Ovary (tissue), 9 donors: ENCODE data around the gene DUS3L. TPM values are rescaled to one million over a fixed set of nuclear protein-coding genes. Genes with fewer than 3 reads are reported as not detected.

Source experiments
- DNase-seq, 5 donors: peaks; one replicate each; pipeline ENCODE4 v3.0.0-alpha.2; 2019 to 2020
- H3K27ac ChIP-seq, 2 donors: fragments of 200-600 bp; one replicate each; pipeline versions ENCODE4 v1.5.1 to v1.8.0; 2019 to 2022
- H3K27me3 ChIP-seq: fragments of 200-600 bp; one replicate; pipeline ENCODE4 v1.8.0; 2022
- H3K36me3 ChIP-seq: fragments of 200-600 bp; sonication (generic); one replicate; pipeline ENCODE4 v1.5.1; 2019
- H3K4me1 ChIP-seq: one replicate; pipeline ENCODE4 v1.8.1; 2013; ENCODE audit warnings: mild to moderate bottlenecking, moderate library complexity; ENCODE audit not compliant: insufficient read depth
- H3K4me3 ChIP-seq: fragments of 200-600 bp; sonication (generic); one replicate; pipeline ENCODE4 v1.5.1; 2017
- H3K9me3 ChIP-seq, 2 donors: fragments of 200-600 bp in 1 of 2; sonication (generic) in 1 of 2; one replicate each; pipeline versions ENCODE4 v1.5.1 to v1.8.1; 2013 to 2019; ENCODE audit warnings: mild to moderate bottlenecking in 1 of 2, moderate library complexity in 1 of 2
- CTCF ChIP-seq, 3 donors: fragments of 450-650 bp in 2 of 3; fragments of 200-600 bp in 1 of 3; IDR thresholded peaks; one replicate each; pipeline versions ENCODE4 v1.5.1 to v1.8.0; 2016 to 2022; ENCODE audit warnings: antibody characterized with exemption in 3 of 3, mild to moderate bottlenecking in 1 of 3
- EP300 ChIP-seq: sonication (generic); formaldehyde crosslinking; IDR thresholded peaks from one replicate; pipeline ENCODE4 v1.6.1; 2017; ENCODE audit warnings: antibody characterized with exemption
- POLR2A ChIP-seq: fragments of 450-650 bp; IDR thresholded peaks from one replicate; pipeline ENCODE4 v1.6.1; 2017; ENCODE audit warnings: antibody characterized with exemption, mild to moderate bottlenecking, moderate library complexity
- WGBS, 3 donors: extraction: QIAGEN DNeasy Blood & Tissue Kit in 1 of 3; methylation state at CpG; one replicate each; pipeline versions ENCODE4 v1.1.5 to v1.1.7; 2013 to 2017; 5-methylcytosine and 5-hydroxymethylcytosine counted together
- intact Hi-C, 4 donors: fragments of 100-400 bp; cut with DNase I; formaldehyde crosslinking; loops; one replicate each; pipeline versions ENCODE4 v1.11.0 to v1.15.1; 2022 to 2023
- polyA plus RNA-seq, 2 donors: library from polyadenylated mRNA; stranded (reverse); fragments of 200-250 nt in 1 of 2; fragments of 350-450 nt in 1 of 2; fragmentation: Illumina TruSeq in 1 of 2; extraction: RNeasy Lipid Tissue Mini Kit (QIAGEN cat#74804) in 1 of 2; gene quantifications; one replicate each; pipeline ENCODE4 v1.2.3, GENCODE V29; 2013 to 2014
- total RNA-seq, 7 donors: library from RNA; depleted of rRNA in 2 of 7; stranded (reverse); fragments of >200 nt in 2 of 7; fragmentation: NEBNext Ultra II Directional in 3 of 7; extraction: Animal tissue kit (Norgen Biotek cat#: 25700) in 3 of 7; gene quantifications; one replicate each; pipeline versions ENCODE4 v1.1.0 to v1.2.4, GENCODE V29; 2016 to 2023
- donor health status: DM: no; HTN: no; CAD: no; lungs with moderate emphysema.
- donor health status: DM: no; HTN: no; CAD: no.
- donor health status: Bipolar disorder and iron deficiency.
- donor health status: DM: yes; HTN: yes; CAD: no.
- donor health status: DM: no; HTN: no; CAD: no.
- donor health status: DM: yes; HTN: yes; CAD: no.

The DUS3L gene
- total and polyA plus RNA-seq, 9 donors = 1.2 to 50.1 (median 39.7) TPM

- Histone ChIP-seq H3K27me3 (no peaks in the 10 kb centered on the region), H3K4me3 (no peak overlapping the region), H3K27ac (no peak overlapping the region), H3K4me1 (no peaks in the 10 kb centered on the region), H3K9me3 (no peaks in the 10 kb centered on the region), H3K36me3 (peaks cover 2% of the 10 kb centered on the region)
- 88 to 93% (median 91%) methylated on average over 18 of the region's 18 CpGs for WGBS, 3 donors
- intact Hi-C loops = no loop called here
- TF ChIP-seq POLR2A = no peak
- no peak for TF ChIP-seq EP300
- no peak for TF ChIP-seq CTCF (IDR thresholded peaks at IDR 0.05)
- no peak for DNase-seq
These were observed 1.3 kb upstream of the DUS3L start for GRCh38 chr19:5792224-5792623.

GRCh38 chr19:5789886-5790558 lies 941 bp downstream of the DUS3L start:
- peaks cover 2% of the 10 kb centered on the region for H3K36me3 ChIP-seq
- intact Hi-C loops = loop anchor here in 1 of 4 donors (10.0 kb wide), 1 partner anchor 235 kb away; no protein-coding TSS in a partner anchor
- WGBS, 3 donors = 68 to 76% (median 72%) methylated on average over 26 of the region's 26 CpGs

GRCh38 chr19:5789351-5789761 lies 1.6 kb downstream of the DUS3L start:
- Histone ChIP-seq H3K36me3 (peaks cover 2% of the 10 kb centered on the region), H3K4me3 (no peak overlapping the region), H3K9me3 (no peaks in the 10 kb centered on the region), H3K27me3 (no peaks in the 10 kb centered on the region), H3K27ac (no peak overlapping the region), H3K4me1 (no peaks in the 10 kb centered on the region)
- intact Hi-C loops = loop anchor here in 1 of 4 donors (10.0 kb wide), 1 partner anchor 235 kb away; no protein-coding TSS in a partner anchor
- peak in 3 of 5 donors; percentile 49 to 53 (median 49) for DNase-seq
- 90 to 94% (median 92%) methylated on average over 35 to 39 of the region's 39 CpGs for WGBS, 3 donors
- TF ChIP-seq CTCF (IDR thresholded peaks at IDR 0.05) (no peak), EP300 (no peak)

More at GRCh38 chr19:5789886-5790558, 941 bp downstream of the DUS3L start:
- no peak for TF ChIP-seq POLR2A
- TF ChIP-seq EP300 = no peak
- TF ChIP-seq CTCF (IDR thresholded peaks at IDR 0.05) = no peak
- Histone ChIP-seq H3K27me3 (no peaks in the 10 kb centered on the region), H3K4me1 (no peaks in the 10 kb centered on the region), H3K9me3 (no peaks in the 10 kb centered on the region), H3K27ac (peak overlapping the region; percentile 87 to 96), H3K4me3 (peak overlapping the region; percentile 91)
- peak in 3 of 5 donors; percentile 52 to 58 (median 54) for DNase-seq

DNA sequence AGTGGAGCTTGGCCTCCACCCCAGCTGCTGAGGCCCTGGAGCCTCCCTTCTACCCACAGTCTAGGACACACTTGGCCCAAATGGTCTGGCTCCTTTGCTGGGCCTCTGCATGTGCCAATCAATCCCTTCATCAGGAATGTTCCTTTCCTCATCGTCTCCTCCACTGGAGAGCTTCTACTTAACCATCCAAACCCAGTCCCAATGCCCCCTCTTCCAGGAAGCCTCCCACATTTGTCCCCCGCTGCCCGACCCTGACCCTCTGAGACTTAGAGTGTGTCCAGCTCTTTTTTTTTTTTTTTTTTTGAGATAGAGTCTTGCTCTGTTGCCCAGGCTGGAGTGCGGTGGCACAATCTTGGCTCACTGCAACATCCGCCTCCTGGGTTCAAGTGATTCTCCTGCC lies 2.5 kb downstream of the DUS3L start:
- Histone ChIP-seq H3K4me1 (no peaks in the 10 kb centered on the region), H3K27me3 (no peaks in the 10 kb centered on the region), H3K27ac (no peak overlapping the region), H3K9me3 (no peaks in the 10 kb centered on the region), H3K4me3 (no peak overlapping the region), H3K36me3 (peaks cover 2% of the 10 kb centered on the region)
- no peak for DNase-seq
- TF ChIP-seq EP300 (no peak), CTCF (IDR thresholded peaks at IDR 0.05) (no peak), POLR2A (no peak)
- WGBS, 3 donors = 90 to 96% (median 92%) methylated on average over 5 of the region's 5 CpGs
- intact Hi-C loops = loop anchor here in 1 of 4 donors (10.0 kb wide), 1 partner anchor 236 kb away; no protein-coding TSS in a partner anchor
